ENCODE data around the gene MED29. TPM values are rescaled to one million over a fixed set of nuclear protein-coding genes. Genes with fewer than 3 reads are reported as not detected.
A peak's percentile ranks its signal among the peaks of the same experiment; 100 is the strongest.

Gene MED29
- total and polyA plus RNA-seq, 2 of the 13 experiments (the other 11 are each of a cell fraction or from before 2014, with no cell fraction given), result 14.0 to 19.7 TPM

DNA sequence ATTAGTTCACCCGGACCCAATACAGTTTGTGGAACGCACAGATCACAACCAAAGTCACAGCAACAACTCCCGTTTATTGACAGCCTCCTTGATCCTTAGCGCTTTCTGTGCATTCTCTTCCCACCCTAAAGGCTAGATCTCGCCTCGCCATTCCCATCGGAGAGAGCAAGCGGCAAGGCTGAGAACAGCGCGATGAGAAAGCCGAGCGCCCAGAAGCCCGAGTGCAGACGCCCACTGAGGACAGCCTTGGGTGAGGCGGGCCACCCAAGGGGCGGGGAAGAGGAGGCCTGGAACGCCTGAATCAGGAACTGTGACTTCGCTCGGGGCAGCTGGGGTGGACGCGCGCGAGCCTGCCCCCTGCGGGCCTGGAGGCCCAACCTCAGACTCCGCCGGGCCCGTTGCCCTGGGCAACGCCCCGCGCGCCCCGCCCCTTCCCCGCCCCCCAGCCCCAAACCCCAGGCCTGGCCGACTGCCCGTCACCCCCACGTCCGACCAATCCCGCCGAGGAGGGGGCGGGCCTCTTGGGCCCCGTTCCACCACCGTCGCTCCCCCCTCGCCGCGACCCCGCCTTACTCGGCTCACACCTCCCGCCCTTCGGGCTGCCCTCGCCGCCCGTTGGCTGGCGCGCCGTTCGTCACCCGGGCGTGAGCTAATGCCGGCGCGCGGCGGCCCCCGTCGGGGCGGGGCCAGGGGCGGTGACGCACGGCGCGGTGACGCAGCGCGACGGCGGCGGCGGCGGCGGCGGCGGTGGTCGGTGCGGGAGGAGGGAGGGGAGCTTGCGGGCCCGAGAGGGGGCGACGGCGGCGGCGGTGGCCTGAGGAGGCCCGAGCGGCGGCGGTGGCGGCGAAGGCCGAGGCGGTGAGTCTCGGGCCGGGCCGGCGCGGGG lies 49.2 kb upstream of the MED29 start, which contains the start of gene SAMD4B (continued):
- TF ChIP-seq ETV6 (CRISPR knock-in tag; conservative IDR thresholded peaks at IDR 0.05), result no peak
- TF ChIP-seq SAFB2 (CRISPR knock-in tag; IDR thresholded peaks at IDR 0.05; ENCODE audit: borderline replicate concordance, low read depth), result no peak
- TF ChIP-seq, protein P1, sequence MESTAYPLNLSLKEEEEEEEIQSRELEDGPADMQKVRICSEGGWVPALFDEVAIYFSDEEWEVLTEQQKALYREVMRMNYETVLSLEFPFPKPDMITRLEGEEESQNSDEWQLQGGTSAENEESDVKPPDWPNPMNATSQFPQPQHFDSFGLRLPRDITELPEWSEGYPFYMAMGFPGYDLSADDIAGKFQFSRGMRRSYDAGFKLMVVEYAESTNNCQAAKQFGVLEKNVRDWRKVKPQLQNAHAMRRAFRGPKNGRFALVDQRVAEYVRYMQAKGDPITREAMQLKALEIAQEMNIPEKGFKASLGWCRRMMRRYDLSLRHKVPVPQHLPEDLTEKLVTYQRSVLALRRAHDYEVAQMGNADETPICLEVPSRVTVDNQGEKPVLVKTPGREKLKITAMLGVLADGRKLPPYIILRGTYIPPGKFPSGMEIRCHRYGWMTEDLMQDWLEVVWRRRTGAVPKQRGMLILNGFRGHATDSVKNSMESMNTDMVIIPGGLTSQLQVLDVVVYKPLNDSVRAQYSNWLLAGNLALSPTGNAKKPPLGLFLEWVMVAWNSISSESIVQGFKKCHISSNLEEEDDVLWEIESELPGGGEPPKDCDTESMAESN (CRISPR knock-in tag; conservative IDR thresholded peaks at IDR 0.05), result peak; percentile 100
- peak; percentile 72 for TF ChIP-seq FOXO1 (CRISPR knock-in tag; IDR thresholded peaks at IDR 0.05)
- peak; percentile 64 for TF ChIP-seq MED8 (CRISPR knock-in tag; IDR thresholded peaks at IDR 0.05; ENCODE audit: insufficient replicate concordance)
- TF ChIP-seq KDM3A (CRISPR knock-in tag; IDR thresholded peaks at IDR 0.05; ENCODE audit: low read depth), result no peak; the same call in 1 of the 2 replicates
- TF ChIP-seq CHCHD3 (CRISPR knock-in tag; IDR thresholded peaks at IDR 0.05), result no peak
- TF ChIP-seq, protein P2, sequence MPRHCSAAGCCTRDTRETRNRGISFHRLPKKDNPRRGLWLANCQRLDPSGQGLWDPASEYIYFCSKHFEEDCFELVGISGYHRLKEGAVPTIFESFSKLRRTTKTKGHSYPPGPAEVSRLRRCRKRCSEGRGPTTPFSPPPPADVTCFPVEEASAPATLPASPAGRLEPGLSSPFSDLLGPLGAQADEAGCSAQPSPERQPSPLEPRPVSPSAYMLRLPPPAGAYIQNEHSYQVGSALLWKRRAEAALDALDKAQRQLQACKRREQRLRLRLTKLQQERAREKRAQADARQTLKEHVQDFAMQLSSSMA (CRISPR knock-in tag; IDR thresholded peaks at IDR 0.05), result peak; percentile 87
- TF ChIP-seq, protein P3, sequence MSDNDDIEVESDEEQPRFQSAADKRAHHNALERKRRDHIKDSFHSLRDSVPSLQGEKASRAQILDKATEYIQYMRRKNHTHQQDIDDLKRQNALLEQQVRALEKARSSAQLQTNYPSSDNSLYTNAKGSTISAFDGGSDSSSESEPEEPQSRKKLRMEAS (IDR thresholded peaks at IDR 0.05), result peak; percentile 84; the same call in 1 of the 2 replicates
- TF ChIP-seq EZH2 (conservative IDR thresholded peaks at IDR 0.05; ENCODE audit: low read depth, low read length), result no peak
- no peak for TF ChIP-seq ZNF333 (CRISPR knock-in tag; IDR thresholded peaks at IDR 0.05; ENCODE audit: borderline replicate concordance)
- TF ChIP-seq TSC22D2 (CRISPR knock-in tag; IDR thresholded peaks at IDR 0.05; ENCODE audit: borderline replicate concordance), result peak; percentile 88
- TF ChIP-seq, protein P4, sequence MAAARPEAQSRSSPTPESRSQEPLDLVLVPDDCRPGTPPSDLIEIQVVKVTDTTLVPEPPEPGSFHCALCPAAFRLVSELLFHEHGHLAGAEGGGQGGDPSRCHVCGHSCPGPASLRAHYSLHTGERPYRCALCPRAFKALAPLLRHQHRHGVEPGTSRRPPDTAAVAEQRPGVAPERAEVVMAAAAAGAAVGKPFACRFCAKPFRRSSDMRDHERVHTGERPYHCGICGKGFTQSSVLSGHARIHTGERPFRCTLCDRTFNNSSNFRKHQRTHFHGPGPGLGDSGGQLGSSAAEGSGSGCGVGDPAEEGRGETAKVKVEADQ (CRISPR knock-in tag; IDR thresholded peaks at IDR 0.05; ENCODE audit: borderline replicate concordance), result no peak
- TF ChIP-seq TCF12 (IDR thresholded peaks at IDR 0.05), result no peak
- no peak for TF ChIP-seq TCF12 (CRISPR knock-in tag; IDR thresholded peaks at IDR 0.05)
- no peak for TF ChIP-seq ZNF382 (CRISPR knock-in tag; IDR thresholded peaks at IDR 0.05; ENCODE audit: borderline replicate concordance)
- no peak for TF ChIP-seq ZNF616 (CRISPR knock-in tag; IDR thresholded peaks at IDR 0.05; ENCODE audit: low read depth)
- no peak for TF ChIP-seq ZNF431 (CRISPR knock-in tag; IDR thresholded peaks at IDR 0.05; ENCODE audit: borderline replicate concordance, low read depth)
- no peak for TF ChIP-seq ZNF562 (CRISPR knock-in tag; IDR thresholded peaks at IDR 0.05; ENCODE audit: borderline replicate concordance)
- peak; percentile 39; the same call in 1 of the 2 replicates for TF ChIP-seq ZNF225 (CRISPR knock-in tag; IDR thresholded peaks at IDR 0.05)
- TF ChIP-seq, protein P5, sequence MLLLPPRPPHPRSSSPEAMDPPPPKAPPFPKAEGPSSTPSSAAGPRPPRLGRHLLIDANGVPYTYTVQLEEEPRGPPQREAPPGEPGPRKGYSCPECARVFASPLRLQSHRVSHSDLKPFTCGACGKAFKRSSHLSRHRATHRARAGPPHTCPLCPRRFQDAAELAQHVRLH (CRISPR knock-in tag; IDR thresholded peaks at IDR 0.05; ENCODE audit: borderline replicate concordance, low read depth), result peak; percentile 74; the same call in 1 of the 2 replicates
- no peak for TF ChIP-seq KAT2B (IDR thresholded peaks at IDR 0.05; ENCODE audit: borderline replicate concordance, low read depth, low read length)
- peak; percentile 32 for TF ChIP-seq XRCC5 (optimal IDR thresholded peaks at IDR 0.05; ENCODE audit: low read length)
- TF ChIP-seq RBAK (CRISPR knock-in tag; IDR thresholded peaks at IDR 0.05), result 0 out of 2 replicates have a peak, but pooled peaks have one; percentile 38
- no peak for TF ChIP-seq ZNF879 (CRISPR knock-in tag; IDR thresholded peaks at IDR 0.05)
- TF ChIP-seq ZNF674 (CRISPR knock-in tag; IDR thresholded peaks at IDR 0.05; ENCODE audit: low read depth), result no peak

Measured in HepG2 (cell line).